ENCODE data around the gene FNBP1.

The FNBP1 gene

DNA sequence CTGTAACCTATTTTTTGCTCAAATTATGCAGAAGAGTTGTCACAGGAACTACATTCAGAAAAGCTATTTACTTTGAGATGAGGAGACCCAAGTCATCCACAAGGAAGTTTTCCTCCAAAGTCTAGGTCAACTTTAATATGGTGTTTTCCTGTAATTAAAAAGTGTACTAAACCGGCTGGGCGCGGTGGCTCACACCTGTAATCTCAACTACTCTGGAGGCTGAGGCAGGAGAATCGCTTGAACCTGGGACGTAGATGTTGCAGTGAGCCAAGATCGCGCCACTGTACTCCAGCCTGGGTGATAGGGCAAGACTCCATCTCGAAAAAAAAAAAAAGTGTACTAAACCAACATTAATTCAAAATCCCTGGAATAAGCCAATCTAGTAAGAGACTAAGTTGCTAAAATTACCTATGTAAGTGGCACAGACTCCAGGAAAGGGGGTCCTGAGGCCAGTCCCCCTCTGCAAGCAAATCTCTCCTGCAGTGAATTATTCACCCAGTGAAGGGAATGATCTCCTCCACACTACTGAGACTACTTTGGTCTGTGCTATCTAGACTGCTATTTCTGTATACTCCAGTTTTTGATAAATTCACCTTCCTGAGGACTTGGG, 38.9 kb downstream of the FNBP1 start:
- Histone ChIP-seq H3K9me3 (replicated peaks; ENCODE audit: insufficient read depth, low read length) (no peaks in the 10 kb centered on the region), H3K27ac (ENCODE audit: low read length) (no peak overlapping the region), H3K79me2 (ENCODE audit: low read length) (peaks cover 12% of the 10 kb centered on the region), H3K4me2 (ENCODE audit: low read depth, low read length) (no peak overlapping the region), H3F3A (ENCODE audit: insufficient read depth, low read length) (no peaks in the 10 kb centered on the region; the same call in 1 of the 2 replicates), H3K27me3 (replicated peaks; ENCODE audit: insufficient read depth, low read length) (no peaks in the 10 kb centered on the region), H3K4me3 (ENCODE audit: low read length) (no peak overlapping the region), H4K20me1 (ENCODE audit: insufficient read depth, low read length) (no peaks in the 10 kb centered on the region), H3K9ac (ENCODE audit: low read length) (no peak overlapping the region), H3K4me1 (ENCODE audit: low read length) (no peaks in the 10 kb centered on the region), H2AFZ (ENCODE audit: low read length) (no peak overlapping the region), H3K36me3 (replicated peaks; ENCODE audit: insufficient read depth, low read length) (no peaks in the 10 kb centered on the region), H3K9me2 (replicated peaks; ENCODE audit: insufficient read depth, low read length) (no peaks in the 10 kb centered on the region)
- no peak for DNase-seq
- TF ChIP-seq, protein P1, sequence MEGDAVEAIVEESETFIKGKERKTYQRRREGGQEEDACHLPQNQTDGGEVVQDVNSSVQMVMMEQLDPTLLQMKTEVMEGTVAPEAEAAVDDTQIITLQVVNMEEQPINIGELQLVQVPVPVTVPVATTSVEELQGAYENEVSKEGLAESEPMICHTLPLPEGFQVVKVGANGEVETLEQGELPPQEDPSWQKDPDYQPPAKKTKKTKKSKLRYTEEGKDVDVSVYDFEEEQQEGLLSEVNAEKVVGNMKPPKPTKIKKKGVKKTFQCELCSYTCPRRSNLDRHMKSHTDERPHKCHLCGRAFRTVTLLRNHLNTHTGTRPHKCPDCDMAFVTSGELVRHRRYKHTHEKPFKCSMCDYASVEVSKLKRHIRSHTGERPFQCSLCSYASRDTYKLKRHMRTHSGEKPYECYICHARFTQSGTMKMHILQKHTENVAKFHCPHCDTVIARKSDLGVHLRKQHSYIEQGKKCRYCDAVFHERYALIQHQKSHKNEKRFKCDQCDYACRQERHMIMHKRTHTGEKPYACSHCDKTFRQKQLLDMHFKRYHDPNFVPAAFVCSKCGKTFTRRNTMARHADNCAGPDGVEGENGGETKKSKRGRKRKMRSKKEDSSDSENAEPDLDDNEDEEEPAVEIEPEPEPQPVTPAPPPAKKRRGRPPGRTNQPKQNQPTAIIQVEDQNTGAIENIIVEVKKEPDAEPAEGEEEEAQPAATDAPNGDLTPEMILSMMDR (IDR thresholded peaks at IDR 0.05; ENCODE audit: low read length): no peak
- TF ChIP-seq EZH2 (optimal IDR thresholded peaks at IDR 0.05; ENCODE audit: low read depth, low read length) (no peak), EZH2phosphoT487 (IDR thresholded peaks at IDR 0.05; ENCODE audit: low read length) (no peak)

DNA sequence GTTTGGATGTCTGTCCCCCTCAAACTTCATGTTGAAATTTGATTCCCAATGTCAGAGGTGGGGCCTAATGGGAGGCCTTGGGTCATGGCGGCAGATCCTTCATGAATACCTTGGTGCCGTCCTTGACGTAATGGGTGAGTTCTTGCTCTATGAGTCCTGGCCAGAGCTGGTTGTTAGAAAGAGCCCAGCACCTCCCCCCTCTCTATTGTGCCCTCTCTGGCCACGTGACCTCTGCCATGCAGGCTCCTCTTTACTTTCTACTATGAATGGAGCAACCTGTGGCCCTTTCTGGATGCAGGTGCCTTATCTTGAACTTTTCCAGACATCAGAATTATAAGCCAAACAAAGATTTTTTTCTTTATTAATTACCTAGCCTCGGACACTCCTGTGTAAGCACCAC, 40.7 kb downstream of the FNBP1 start:
- Histone ChIP-seq H3K9me2 (replicated peaks; ENCODE audit: insufficient read depth, low read length) (no peaks in the 10 kb centered on the region), H3K4me2 (ENCODE audit: low read depth, low read length) (no peak overlapping the region), H3K79me2 (ENCODE audit: low read length) (peaks cover 5% of the 10 kb centered on the region), H3F3A (ENCODE audit: insufficient read depth, low read length) (no peaks in the 10 kb centered on the region), H3K9me3 (replicated peaks; ENCODE audit: insufficient read depth, low read length) (no peaks in the 10 kb centered on the region), H3K9ac (ENCODE audit: low read length) (no peak overlapping the region), H4K20me1 (ENCODE audit: insufficient read depth, low read length) (0 out of 2 replicates have a peak, but pooled peaks cover 3% of the 10 kb centered on the region), H3K4me1 (ENCODE audit: low read length) (no peaks in the 10 kb centered on the region), H3K27ac (ENCODE audit: low read length) (no peak overlapping the region), H3K36me3 (replicated peaks; ENCODE audit: insufficient read depth, low read length) (no peaks in the 10 kb centered on the region), H3K4me3 (ENCODE audit: low read length) (no peak overlapping the region), H2AFZ (ENCODE audit: low read length) (no peak overlapping the region), H3K27me3 (replicated peaks; ENCODE audit: insufficient read depth, low read length) (no peaks in the 10 kb centered on the region)
- TF ChIP-seq EZH2 (optimal IDR thresholded peaks at IDR 0.05; ENCODE audit: low read depth, low read length): no peak
- TF ChIP-seq, protein P1 (IDR thresholded peaks at IDR 0.05; ENCODE audit: low read length): no peak
- TF ChIP-seq EZH2phosphoT487 (IDR thresholded peaks at IDR 0.05; ENCODE audit: low read length): no peak
- no peak for DNase-seq

DNA sequence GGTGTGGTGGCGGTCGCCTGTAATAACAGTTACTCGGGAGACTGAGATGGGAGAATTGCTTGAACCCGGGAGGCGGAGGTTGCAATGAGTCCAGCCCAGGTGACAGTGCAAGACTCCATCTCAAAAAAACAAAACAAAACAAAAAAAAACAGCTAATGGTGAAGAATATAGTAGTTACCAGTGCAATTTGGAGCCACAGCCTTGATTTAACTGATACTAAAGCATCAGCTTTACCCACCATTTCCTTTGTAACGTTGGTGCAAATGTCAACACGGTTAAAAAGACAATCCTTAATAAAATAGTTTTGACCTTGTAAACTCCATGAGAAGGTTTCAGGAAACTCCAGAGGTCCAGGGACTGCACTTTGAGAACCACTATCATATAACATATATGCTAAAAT, 41.8 kb downstream of the FNBP1 start:
- H3K79me2 ChIP-seq (ENCODE audit: low read length): peaks cover 8% of the 10 kb centered on the region; the same call in 1 of the 2 replicates

More for the DNA sequence above, 41.8 kb downstream of the FNBP1 start:
- Histone ChIP-seq H3K27ac (ENCODE audit: low read length) (no peak overlapping the region), H3K4me2 (ENCODE audit: low read depth, low read length) (no peak overlapping the region), H3K9me3 (replicated peaks; ENCODE audit: insufficient read depth, low read length) (no peaks in the 10 kb centered on the region), H3K27me3 (replicated peaks; ENCODE audit: insufficient read depth, low read length) (no peaks in the 10 kb centered on the region), H3K9ac (ENCODE audit: low read length) (no peak overlapping the region), H3K9me2 (replicated peaks; ENCODE audit: insufficient read depth, low read length) (no peaks in the 10 kb centered on the region), H3K4me3 (ENCODE audit: low read length) (no peak overlapping the region), H2AFZ (ENCODE audit: low read length) (no peak overlapping the region), H3K4me1 (ENCODE audit: low read length) (no peaks in the 10 kb centered on the region), H3K36me3 (replicated peaks; ENCODE audit: insufficient read depth, low read length) (no peaks in the 10 kb centered on the region), H3F3A (ENCODE audit: insufficient read depth, low read length) (no peaks in the 10 kb centered on the region), H4K20me1 (ENCODE audit: insufficient read depth, low read length) (0 out of 2 replicates have a peak, but pooled peaks cover 3% of the 10 kb centered on the region)
- DNase-seq: no peak
- TF ChIP-seq, protein P1 (IDR thresholded peaks at IDR 0.05; ENCODE audit: low read length): no peak
- no peak for TF ChIP-seq EZH2 (optimal IDR thresholded peaks at IDR 0.05; ENCODE audit: low read depth, low read length)
- TF ChIP-seq EZH2phosphoT487 (IDR thresholded peaks at IDR 0.05; ENCODE audit: low read length): no peak
